HG03378 (cell line): Measurements from ENCODE around the gene KIF4A.

Experiments
- ATAC-seq: cut with Tn5 transposase; IDR thresholded peaks from one replicate; pipeline ENCODE4 v1.9.1; 2021; ENCODE audit warnings: mild to moderate bottlenecking, moderate library complexity; ENCODE audit not compliant: unreplicated experiment

Gene KIF4A

DNA sequence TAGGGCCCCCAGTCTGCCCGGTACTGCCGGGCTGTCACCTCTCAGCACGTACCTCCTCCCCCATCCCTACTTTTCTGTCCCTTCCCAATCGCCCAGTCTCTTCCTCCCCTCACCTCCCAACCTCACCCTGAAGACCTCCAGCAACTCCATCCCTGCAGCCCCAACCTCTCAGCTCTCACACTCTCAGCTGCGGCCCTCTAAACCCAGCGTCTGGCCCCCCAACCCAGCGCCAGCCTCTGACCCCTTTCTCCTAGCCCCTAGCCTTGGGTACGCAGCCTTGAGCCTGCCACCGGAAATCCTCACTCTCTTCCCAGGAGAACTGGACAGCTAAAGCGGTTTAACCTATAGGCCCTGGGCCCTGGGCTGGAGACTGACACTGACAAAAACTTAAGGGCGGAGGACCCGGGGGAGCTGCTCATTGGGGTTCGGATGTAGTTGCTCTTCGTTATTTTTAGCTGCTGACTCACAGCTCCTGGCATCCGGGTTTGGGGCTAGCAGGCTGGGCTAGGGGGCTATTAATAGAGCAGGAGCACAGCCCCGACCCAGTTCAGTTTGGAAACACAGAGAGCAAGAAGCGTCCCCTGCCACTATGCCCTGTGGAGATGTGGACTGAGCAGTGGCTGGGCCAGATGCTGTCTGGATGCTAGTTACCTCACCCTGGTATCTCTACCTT is 145.1 kb downstream of the KIF4A start:
- ATAC-seq: no peak

DNA sequence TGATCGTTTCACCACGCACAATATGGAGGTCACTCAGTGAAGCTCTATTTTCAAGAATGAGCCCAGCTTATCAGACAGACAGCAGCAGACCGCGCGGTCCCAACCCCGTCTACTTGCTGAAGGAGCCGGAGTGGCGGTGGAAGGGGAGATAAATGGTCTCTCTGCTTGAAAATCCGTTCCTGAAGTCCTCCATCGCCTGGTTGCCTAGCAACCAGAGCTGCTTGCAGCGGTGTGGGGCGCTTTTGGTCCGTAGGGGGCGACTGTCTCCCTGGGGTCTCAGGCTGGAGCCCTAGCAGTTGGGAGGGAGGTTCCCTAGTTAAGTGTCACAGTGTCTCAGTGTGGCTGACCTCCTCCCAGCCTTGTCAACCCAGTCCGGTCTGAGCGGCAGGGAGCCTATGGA is 146.4 kb downstream of the KIF4A start:
- no peak for ATAC-seq

DNA sequence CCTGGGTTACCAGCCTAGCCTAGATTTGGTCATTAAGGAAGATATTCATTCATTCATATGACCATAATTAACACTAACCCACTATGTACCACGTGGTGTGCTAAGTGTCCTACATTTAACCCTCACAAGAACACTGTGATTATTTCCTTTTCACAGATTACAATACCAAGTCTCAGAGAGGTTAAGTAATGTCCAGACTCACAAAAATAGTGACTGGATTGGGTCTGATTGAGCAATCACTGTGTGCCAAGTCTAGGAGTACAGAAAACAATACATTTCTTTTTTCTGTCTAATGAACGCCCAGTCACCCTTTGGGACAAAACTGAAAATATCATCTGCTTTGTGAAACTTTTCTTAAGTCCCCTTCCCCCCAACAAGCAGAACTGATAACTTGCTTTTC is 147.1 kb downstream of the KIF4A start:
- ATAC-seq: no peak

DNA sequence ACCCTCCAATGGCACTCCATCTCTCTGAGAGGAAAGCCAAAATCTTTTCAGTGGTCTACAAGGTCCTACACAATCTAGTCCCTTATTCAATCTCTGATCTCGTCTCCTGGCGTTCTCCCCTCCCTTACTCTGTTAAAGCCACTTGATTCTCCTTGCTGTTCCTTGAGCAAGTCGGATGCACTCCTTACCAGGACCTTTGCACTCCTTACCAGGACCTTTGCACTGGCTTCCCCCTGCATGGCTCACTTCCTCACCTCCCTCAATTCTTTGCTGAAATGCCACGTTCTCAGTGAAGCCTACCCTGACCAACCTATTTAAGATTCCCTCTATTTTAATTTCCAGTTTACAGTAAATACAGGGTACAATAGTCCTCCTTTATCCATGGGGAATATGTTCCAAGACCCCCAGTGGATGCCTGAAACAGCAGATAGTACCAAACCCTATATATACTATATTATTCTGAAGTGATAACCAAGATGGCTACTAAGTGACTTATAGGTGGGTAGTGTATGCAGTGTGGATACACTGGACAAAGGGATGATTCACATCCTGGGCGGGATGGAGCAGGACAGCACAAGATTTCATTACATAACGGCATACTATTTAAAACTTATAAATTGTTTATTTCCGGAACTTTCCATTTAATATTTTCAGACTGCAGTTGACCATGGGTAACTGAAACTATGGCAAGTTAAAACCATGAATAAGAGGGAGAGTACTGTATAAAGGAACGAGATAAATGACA is 148.2 kb downstream of the KIF4A start:
- ATAC-seq: no peak

DNA sequence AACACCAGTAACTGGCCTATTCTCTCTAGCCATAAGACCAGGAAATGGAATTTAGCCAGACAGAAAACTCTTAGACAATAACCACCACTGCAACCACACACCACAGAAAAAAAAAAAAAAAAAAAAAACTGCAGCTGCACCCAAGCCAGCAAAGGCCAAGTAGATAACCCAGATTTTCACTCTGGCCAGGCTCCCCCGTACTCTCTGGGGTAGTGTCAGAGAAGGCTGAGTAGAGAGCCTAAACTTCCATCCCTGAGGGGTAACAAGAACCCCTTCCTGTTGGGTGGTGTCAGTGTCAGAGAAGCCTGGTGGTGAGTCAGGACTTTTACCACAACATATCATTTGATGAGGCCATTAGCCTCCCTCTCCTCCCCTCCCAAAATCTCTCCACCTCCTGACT is 149.1 kb downstream of the KIF4A start:
- no peak for ATAC-seq

DNA sequence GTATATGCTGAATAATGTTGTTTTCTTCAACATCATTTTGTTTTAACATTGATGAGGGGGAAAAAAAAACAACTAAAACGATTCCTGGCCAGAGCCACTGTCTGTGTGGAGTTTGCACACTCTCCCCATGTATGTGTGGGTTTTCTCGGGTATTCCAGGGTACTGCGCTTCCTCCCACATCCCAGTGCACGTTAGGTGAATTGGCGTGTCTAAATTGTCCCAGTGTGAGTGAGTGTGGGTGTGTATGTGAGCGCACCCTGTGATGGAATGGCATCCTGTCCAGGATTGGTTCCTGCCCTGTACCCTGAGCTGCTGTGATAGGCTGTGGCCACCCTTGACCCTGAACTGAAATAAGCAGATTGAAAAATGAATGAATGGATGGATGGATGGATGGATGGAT is 152.3 kb downstream of the KIF4A start:
- no peak for ATAC-seq

DNA sequence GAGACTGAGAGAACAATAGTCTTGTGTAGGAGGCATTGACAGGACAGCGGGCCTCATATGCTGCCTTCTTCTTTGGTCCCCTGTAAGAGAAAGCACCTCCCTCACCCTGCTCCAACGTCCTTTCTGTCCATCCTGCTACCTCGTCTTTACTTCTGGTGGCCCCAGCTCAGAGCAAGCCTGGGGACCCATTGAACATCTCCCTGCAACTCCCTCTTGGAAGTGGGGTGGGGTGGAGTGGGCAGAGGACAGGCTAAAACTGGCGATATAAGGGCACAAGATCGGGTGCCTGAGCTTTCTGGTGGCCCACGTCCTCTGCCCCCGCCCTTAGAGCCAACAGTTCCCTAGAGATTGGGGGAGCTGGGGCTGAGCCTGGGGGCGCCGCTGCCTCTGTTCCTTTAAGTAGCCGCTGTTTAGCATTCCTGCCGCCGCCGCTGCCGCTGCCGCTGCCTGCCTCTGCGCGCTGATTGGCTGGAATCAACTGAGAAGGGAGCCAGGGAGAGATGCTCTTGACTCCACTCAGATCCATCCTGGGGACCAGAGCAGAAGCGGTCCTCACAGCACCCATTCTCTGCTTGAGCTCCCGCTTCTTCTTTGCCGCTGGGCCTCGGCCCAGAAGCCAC is 154.5 kb downstream of the KIF4A start, which contains the start of gene DLG3:
Gene DLG3 (plus strand): TSS at position 510 of the 620 bp plus-strand sequence. CDS start 367 bp downstream, outside the sequence.
- ATAC-seq: no peak

DNA sequence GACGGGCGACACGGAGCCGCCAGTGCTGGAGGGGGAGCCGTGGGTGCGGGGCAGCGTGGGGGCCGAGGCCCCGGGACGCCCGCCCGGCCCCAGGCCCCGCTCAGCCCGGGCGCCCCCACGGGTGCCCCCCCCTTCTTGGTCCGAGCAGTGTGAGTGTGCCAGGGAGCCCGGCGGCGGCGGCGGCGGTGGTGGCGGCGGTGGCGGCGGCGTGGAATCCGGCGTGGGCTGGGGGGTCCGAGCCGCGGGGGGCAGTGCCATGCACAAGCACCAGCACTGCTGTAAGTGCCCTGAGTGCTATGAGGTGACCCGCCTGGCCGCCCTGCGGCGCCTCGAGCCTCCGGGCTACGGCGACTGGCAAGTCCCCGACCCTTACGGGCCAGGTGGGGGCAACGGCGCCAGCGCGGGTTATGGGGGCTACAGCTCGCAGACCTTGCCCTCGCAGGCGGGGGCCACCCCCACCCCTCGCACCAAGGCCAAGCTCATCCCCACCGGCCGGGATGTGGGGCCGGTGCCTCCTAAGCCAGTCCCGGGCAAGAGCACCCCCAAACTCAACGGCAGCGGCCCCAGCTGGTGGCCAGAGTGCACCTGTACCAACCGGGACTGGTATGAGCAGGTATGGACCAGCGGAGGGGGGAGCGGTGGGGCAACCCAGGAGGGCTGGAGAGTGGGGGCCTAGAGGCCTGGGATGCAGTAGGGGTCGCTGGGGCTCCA is 155.2 kb downstream of the KIF4A start:
- no peak for ATAC-seq

DNA sequence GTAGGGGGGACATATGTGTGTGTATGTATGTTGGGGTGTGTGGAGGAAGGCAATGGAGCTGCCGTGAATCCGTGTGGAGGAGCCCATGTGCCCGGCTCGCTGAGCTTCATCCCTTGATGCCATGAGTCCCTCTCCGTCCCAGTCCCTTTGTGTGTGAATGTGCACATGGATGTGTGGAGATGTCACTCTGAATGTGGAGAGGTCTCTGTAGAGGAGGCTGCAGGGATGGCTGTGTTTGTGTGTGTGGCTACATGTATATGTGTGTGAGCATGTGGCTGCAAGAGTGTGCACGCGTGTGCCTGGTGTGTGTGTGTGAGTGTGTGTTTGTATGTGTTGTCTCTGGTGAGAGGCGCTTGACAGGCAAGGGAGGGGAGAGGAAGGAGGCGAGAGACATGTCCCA is 156.0 kb downstream of the KIF4A start:
- no peak for ATAC-seq

DNA sequence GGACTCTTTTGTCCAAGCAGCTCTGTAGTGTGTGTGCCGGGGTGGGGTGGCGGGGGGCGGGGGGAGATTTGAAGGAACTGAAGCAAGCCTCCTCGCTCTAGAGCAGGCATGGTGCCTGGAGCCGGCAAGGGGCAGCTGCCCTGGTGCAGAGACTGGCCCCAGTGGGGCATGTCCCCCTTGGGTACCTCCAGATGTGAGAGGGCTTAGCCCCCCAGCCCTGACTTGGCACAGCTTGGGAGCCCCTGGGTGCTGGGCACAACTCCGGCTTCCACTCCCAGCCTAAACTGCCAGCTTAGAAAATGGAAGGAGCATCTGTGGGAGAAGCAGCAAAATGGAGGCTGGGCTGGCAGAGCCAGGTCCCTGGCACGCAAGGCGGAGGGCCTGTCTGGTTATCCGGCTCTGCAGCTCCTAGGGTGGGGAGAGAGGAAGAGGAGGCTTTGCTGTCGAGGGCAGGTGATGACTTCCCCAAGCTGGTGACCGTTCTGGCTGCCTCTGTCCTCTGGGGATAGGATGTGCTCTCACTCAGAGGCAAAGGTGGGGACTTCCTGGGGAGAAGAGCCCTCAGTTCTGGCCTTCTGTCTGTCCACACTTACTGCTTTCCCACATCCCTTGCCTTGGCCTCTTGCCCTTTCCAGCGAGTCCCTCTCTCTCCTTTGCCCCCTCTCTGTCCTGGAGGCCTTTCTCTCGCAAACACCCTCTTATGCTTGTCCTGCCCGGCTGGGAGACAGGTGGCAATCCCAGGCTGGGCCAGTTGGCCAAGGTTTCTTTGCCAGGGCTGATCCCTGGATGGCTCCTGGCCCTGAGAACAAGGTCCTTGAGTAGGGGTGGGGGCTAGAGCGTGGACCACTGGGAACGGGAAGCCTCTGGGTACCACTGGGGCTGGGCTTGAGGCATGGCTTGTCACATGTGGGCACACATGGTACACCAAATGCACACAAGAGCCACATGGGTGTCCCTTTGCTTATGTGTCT is 156.8 kb downstream of the KIF4A start:
- ATAC-seq: no peak

DNA sequence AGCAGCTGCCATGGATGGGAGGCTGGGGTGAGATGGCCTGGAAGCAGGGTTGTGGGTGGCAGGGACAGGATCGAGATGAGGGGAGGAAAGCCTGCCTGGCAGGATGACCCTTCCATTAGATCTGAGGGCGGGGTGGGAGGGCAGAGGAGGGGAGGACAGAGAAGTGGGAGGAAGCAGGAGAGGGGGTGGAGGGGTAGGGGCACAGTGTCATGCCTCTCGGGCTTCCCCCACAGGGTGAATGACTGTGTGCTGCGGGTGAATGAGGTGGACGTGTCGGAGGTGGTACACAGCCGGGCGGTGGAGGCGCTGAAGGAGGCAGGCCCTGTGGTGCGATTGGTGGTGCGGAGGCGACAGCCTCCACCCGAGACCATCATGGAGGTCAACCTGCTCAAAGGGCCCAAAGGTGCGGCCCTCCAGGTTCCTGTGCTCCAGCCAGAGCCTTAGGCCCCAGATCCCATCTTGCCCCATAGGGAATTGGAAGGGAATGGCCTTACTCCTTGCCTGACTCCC is 159.6 kb downstream of the KIF4A start:
- no peak for ATAC-seq

DNA sequence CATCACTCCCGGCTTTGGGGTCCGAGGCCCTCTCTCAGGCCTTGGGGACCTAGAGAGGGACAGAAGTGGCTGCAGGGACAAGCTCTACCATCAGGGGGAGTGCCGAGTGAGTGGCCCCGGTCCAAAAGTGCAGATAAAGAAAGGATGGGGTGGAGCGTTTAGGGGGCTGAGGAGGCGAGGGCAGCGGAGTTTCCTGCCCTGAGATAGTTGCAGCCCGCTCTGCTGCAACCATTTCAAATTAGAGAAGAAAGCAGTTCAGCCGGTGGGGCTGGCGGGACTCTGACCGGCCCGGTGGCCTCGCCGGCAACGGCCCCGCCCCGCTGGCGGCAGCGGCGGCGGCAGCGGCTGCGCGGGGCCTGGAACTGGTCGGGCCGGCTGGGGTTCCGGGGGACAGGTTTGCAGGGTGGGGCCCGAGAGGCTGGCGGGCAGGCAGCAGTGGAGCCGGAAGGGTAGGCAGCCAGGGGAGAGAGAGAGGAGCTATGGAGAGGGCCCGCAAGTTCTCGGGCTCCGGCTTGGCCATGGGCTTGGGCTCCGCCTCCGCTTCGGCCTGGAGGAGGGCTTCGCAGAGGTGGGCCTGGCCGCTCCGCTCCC is 162.3 kb downstream of the KIF4A start:
- ATAC-seq: no peak

DNA sequence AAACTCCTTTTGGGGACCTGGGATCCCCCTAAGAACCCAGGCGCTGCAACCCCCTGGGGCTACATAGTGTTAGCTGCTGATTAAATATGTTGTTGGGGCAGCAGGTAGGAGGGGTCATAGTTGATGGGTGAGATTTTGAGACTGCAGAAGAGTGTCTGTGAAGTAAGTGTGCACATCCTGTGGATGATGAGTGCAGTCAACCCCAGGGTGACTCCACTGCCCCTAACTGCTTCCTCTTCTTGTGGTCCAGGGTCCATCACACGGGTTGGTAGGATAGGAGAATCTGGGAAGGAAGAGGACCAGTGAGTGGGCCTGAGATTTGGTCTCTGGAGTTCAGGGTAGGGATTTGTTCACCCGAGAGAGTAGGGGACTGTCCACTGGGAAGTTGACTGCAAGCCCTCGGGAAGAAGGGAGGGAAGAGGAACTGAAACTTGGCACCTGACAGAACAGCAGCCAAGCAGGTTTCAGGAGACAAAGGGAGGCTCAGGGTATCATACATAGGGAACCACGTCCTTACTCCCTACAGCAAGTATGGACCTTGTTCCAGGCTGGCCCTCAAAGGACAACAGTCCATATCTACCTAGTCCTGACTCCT is 163.2 kb downstream of the KIF4A start:
- ATAC-seq: no peak

DNA sequence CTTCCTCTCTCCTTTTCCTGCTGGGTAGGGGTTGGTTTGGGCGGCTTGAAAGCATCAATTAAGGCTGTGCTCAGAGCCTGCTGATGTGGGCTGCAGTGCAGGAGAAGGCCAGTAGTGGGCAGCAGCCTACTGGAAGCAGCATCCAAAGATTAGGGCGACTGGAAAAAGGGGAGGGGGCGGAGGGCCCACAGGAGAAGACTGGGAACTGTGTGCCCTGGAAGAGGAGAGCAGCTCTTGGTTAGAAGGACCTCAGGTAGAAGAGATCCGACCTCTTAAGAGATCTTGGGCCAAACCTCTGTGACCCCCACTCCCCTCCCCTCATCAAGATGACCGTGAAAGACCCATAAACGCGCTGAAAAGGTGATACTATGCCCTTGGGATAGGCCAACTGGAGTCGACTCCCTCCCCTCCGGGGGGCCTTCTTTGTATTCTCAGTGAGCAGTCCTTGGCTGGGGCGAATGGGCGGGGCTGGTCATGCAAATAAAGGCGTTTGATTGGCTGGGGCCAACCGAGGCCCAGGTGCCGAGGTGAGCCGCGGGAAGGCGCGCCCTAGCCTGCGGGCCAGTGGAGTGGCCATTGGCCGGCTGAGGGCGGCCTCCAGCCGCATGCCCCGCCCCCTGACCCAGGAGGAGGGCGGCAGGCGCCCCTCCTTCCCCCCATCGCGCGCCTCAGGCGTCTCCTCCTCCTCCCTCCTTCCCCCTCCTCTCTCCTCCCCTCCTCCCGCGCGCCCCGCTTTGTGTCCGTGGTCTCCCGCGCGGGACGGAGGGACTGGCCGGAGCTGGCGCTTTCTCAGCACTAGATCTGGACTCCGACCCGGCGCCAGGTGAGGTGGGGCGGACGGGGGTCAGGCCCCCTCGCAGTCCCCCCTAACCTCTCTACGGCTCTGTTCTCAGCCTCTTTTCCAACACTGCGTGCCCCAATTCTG is 164.8 kb downstream of the KIF4A start:
- no peak for ATAC-seq

DNA sequence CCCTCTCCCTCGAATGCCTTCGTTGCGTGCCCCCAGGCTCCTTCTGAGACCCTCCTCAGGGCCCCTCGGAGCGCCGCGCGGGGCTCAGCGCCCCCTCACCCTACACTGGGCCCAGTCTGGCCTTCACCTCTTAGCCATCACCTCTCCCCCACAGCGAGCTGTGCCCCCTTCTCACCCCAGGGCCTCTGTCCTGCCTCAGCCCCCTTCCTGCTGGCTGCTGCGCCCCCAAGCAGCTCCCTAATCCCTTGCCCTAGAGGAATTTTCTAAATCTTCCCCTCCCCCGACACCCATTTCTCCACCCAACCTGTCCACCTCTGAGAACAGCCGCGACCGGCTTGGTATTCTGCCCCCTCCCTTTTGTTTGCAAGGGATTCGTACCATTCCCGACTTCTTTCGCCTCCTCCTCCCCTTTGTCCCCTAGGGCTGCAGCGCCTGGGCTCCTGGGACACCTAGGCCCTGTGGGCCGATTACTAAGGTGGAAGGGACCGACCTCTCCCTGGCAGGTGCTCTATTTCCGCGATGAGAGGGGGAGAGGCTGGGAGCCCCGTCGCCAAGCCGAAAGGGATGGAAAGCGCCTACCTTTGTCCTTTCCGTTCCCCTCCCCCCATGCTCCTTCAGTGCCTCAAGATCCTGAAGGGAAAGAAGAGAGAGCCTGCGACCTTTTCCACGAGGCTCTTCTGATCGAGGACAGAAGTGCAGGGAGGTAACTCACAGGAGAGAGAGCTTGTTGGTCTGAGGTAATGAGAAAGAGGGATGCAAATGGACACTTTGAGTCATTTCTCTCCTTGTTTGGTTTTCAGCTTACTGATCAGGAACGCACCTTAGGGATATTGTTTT is 165.7 kb downstream of the KIF4A start:
- no peak for ATAC-seq

DNA sequence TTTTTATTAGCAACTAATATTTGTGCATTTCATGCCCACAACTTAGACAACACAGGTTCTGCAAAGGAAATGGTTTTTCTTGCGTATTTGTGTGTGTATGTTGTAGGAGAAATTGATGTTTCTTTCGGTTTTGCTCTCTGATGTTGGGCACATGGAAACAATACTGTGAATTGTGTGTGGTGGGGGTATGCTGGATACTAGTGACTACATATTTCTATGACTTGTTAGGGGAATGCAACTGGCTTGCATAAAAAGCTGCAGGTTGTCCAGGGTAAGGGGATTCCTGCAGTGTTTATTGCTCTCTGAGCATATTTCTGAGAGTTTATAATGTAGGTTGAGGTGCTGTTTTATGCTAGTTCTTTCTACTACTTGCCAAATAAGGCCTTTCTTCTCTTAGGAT is 166.4 kb downstream of the KIF4A start:
- no peak for ATAC-seq

DNA sequence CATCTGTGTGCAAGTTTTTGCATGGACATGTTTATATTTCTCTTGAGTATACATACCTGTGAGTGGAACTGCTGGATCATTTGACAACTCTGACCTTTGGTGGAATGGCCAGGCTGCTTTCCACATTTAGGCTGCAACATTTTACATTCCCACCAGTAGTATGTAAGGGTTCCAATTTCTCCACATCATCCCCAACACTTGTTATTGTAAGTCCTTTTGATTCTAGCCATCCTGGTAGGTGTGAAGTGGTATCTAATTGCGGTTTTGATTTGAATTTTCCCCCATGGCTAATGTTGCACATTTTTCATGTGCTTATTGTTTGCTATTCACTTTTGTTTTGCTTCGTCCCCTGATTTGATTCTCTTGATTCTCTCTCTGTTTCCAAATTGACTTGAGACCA is 171.1 kb downstream of the KIF4A start:
- ATAC-seq: no peak
